Prostate gland (tissue), 2 donors: ENCODE data around the gene DDX17. TPM values are rescaled to one million over a fixed set of nuclear protein-coding genes. Genes with fewer than 3 reads are reported as not detected.

Experiments used
- DNase-seq: peaks from one replicate; pipeline ENCODE4 v3.0.0-alpha.2; 2019; ENCODE audit warnings: low spot score
- H3K27ac ChIP-seq, 2 donors: fragments of 200-600 bp; sonication (generic); 2 replicates each; pipeline ENCODE4 v1.5.1; 2017 to 2019
- H3K27me3 ChIP-seq: fragments of 200-600 bp; sonication (generic); replicated peaks from 2 replicates; pipeline ENCODE4 v1.5.1; 2019; ENCODE audit not compliant: insufficient read depth
- H3K36me3 ChIP-seq, 2 donors: fragments of 200-600 bp; sonication (generic); 1 replicate in 1 of 2; 2 replicates in 1 of 2; pipeline versions ENCODE4 v1.5.1 to v1.8.1; 2017 to 2019
- H3K4me1 ChIP-seq: fragments of 200-600 bp; sonication (generic); replicated peaks from 2 replicates; pipeline ENCODE4 v1.5.1; 2019
- H3K4me3 ChIP-seq, 2 donors: fragments of 200-600 bp; sonication (generic); 2 replicates each; pipeline ENCODE4 v1.5.1; 2017 to 2019
- H3K9me3 ChIP-seq: fragments of 200-600 bp; sonication (generic); 2 replicates; pipeline ENCODE4 v1.5.1; 2017
- POLR2A ChIP-seq: fragments of 450-650 bp; IDR thresholded peaks from one replicate; pipeline ENCODE4 v1.6.1; 2016; ENCODE audit warnings: antibody characterized with exemption, mild to moderate bottlenecking
- POLR2AphosphoS5 ChIP-seq: sonication (generic); formaldehyde crosslinking; IDR thresholded peaks from one replicate; pipeline ENCODE4 v1.6.1; 2017; ENCODE audit warnings: antibody characterized with exemption
- WGBS: methylation state at CpG from one replicate; pipeline ENCODE4 v1.1.5; 2018; 5-methylcytosine and 5-hydroxymethylcytosine counted together
- intact Hi-C: fragments of 100-400 bp; cut with DNase I; formaldehyde crosslinking; loops from one replicate; pipeline ENCODE4 v1.14.2; 2022
- total RNA-seq, 2 donors: library from RNA; depleted of rRNA; stranded (reverse); fragments of >200 nt; gene quantifications; one replicate each; pipeline ENCODE4 v1.1.0, GENCODE V29; 2016
- TF ChIP-seq, protein P1 (sequence below), 4 experiments: fragments of 200-600 bp in 2 of 4; fragments of 450-650 bp in 2 of 4; sonication (generic) in 2 of 4; IDR thresholded peaks; 1 replicate in 3 of 4; 2 replicates in 1 of 4; pipeline ENCODE4 v1.5.1; 2016 to 2019; ENCODE audit warnings: antibody characterized with exemption in 4 of 4, mild to moderate bottlenecking in 2 of 4, moderate library complexity in 2 of 4

The DDX17 gene
- 100 to 1,000 TPM; 374 to 600 TPM for total RNA-seq

DNA sequence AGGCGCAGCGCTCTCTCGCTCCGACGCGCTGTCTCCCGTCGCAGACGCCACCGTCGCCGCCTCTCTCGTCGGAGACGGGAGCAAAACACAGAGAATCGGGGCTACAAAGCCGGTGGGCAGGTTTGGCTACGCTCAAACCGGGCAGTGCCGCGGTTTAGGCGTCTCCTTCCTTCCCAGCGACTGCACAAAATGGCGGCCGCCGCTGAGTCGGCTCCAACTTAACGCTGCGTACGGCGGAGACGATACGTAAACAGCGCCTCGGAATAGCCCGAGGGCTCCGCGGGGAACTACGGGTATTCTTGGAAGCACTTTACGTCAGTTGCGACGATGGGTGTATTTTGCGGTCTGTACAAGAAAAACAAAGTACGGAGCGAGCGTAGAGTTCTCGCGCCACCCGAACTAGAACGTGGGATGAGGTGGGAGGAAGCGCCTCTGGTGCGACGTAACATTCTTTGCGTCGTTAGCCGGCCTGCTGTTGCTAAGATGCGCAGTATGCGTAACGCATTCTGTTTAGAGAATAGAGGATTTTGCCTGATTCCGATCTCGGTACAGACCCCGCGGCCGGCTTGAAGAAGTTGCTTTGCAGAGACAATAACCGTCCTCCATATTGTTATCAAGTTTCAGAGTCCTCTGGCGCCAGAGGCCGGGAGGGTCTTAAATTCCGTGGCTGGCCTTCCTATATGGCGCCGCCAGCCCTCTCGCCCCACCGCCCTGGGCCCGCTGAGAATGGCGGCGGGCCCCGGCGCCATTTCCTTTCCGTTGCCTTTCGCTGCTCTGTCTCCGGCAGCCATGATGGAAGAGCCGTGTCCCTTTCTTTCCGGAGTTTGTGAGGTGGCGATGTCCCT, at the start of gene DDX17:
DDX17 (minus strand) TSS at position 194 of the 845 bp plus-strand sequence.
- Histone ChIP-seq H3K36me3 (no peaks in the 10 kb centered on the region), H3K27ac (peak within 1 kb of the TSS; percentile 100), H3K9me3 (no peaks in the 10 kb centered on the region), H3K4me1 (no peaks in the 10 kb centered on the region), H3K27me3 (no peaks in the 10 kb centered on the region), H3K4me3 (peak within 1 kb of the TSS; percentile 87 to 88)
- WGBS: under 1% methylated on average over 83 of the region's 83 CpGs
- intact Hi-C loops: loop anchor here (2.0 to 10.0 kb wide), 2 partner anchors 64 to 198 kb away; partner anchors contain the start of genes DMC1, GTPBP1 and JOSD1
- peak; percentile 96 for DNase-seq
- TF ChIP-seq, protein P1, sequence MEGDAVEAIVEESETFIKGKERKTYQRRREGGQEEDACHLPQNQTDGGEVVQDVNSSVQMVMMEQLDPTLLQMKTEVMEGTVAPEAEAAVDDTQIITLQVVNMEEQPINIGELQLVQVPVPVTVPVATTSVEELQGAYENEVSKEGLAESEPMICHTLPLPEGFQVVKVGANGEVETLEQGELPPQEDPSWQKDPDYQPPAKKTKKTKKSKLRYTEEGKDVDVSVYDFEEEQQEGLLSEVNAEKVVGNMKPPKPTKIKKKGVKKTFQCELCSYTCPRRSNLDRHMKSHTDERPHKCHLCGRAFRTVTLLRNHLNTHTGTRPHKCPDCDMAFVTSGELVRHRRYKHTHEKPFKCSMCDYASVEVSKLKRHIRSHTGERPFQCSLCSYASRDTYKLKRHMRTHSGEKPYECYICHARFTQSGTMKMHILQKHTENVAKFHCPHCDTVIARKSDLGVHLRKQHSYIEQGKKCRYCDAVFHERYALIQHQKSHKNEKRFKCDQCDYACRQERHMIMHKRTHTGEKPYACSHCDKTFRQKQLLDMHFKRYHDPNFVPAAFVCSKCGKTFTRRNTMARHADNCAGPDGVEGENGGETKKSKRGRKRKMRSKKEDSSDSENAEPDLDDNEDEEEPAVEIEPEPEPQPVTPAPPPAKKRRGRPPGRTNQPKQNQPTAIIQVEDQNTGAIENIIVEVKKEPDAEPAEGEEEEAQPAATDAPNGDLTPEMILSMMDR (IDR thresholded peaks at IDR 0.05): peak in 2 of 4 experiments; percentile 18 to 25
- peak; percentile 85 for TF ChIP-seq POLR2AphosphoS5
- TF ChIP-seq POLR2A: peak; percentile 65

GRCh38 chr22:38554281-38554680, 48.2 kb upstream of the DDX17 start:
- intact Hi-C loops: no loop called here
- H3K4me1 ChIP-seq: no peaks in the 10 kb centered on the region
- WGBS: 80% methylated on average over 3 of the region's 3 CpGs
- no peaks in the 10 kb centered on the region for H3K36me3 ChIP-seq
- no peaks in the 10 kb centered on the region for H3K27me3 ChIP-seq
- DNase-seq: no peak
- H3K27ac ChIP-seq: no peak overlapping the region
- no peak overlapping the region for H3K4me3 ChIP-seq
- no peaks in the 10 kb centered on the region for H3K9me3 ChIP-seq
- TF ChIP-seq, protein P1 (IDR thresholded peaks at IDR 0.05): no peak
- TF ChIP-seq POLR2AphosphoS5: no peak
- no peak for TF ChIP-seq POLR2A

DNA sequence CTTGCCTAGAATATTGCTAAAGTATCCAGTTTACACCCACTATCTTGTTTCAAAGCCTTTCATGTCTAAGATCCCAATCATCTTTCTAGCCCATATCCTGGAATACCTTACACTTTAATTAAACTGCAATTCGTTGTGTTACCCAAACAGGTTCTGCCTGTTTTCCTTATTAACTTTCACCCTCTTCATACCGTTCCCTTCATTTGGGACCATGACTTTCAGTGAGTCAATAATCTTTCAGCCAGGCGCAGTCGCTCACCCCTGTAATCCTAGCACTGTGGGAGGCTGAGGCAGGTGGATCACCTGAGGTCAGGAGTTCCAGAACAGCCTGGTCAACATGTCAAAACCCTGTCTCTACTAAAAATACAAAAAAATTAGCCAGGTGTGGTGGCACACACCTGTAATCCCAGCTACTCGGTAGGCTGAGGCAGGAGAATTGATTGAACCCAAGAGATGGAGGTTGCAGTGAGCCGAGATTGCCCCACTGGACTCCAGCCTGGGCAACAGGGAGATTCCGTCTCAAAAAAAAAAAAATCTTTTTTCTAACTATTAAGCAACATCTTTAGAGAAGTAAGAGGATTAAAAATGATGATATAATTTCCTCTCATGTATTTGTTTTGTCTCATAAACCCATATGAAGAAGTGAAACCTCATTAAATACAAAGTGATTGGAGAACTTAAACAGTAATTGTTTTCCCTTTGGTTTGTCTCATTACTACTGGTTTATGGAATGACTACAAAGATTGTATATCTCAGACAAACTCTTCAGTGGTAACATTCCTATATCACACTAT, 43.2 kb upstream of the DDX17 start:
- intact Hi-C loops: no loop called here
- peak; percentile 47 for TF ChIP-seq POLR2AphosphoS5
- no peak for TF ChIP-seq POLR2A
- Histone ChIP-seq H3K9me3 (no peaks in the 10 kb centered on the region), H3K36me3 (no peaks in the 10 kb centered on the region), H3K27me3 (no peaks in the 10 kb centered on the region), H3K27ac (no peak overlapping the region), H3K4me1 (no peaks in the 10 kb centered on the region), H3K4me3 (no peak overlapping the region)
- peak; percentile 11 for DNase-seq
- WGBS: 61% methylated on average over 7 of the region's 7 CpGs

GRCh38 chr22:38540701-38541100, 34.6 kb upstream of the DDX17 start:
- H3K27me3 ChIP-seq: no peaks in the 10 kb centered on the region
- no peaks in the 10 kb centered on the region for H3K4me1 ChIP-seq
- intact Hi-C loops: no loop called here
- no peaks in the 10 kb centered on the region for H3K36me3 ChIP-seq
- 73% methylated on average over 2 of the region's 2 CpGs for WGBS
- no peaks in the 10 kb centered on the region for H3K9me3 ChIP-seq
- no peak for DNase-seq
- H3K27ac ChIP-seq: no peak overlapping the region
- TF ChIP-seq POLR2AphosphoS5: no peak
- TF ChIP-seq POLR2A: no peak
- TF ChIP-seq, protein P1 (IDR thresholded peaks at IDR 0.05): no peak
- no peak overlapping the region for H3K4me3 ChIP-seq

- Histone ChIP-seq H3K9me3 (no peaks in the 10 kb centered on the region), H3K4me3 (no peak overlapping the region), H3K27ac (no peak overlapping the region), H3K27me3 (no peaks in the 10 kb centered on the region), H3K4me1 (no peaks in the 10 kb centered on the region), H3K36me3 (no peaks in the 10 kb centered on the region)
- no peak for TF ChIP-seq POLR2A
- TF ChIP-seq, protein P1 (IDR thresholded peaks at IDR 0.05): no peak
- TF ChIP-seq POLR2AphosphoS5: no peak
- WGBS: 88% methylated on average over 4 of the region's 4 CpGs
- DNase-seq: no peak
- intact Hi-C loops: no loop called here
Measured at GRCh38 chr22:38531251-38531938, 25.3 kb upstream of the DDX17 start.
